Measurements from ENCODE around the gene BNC2.

Gene BNC2

DNA sequence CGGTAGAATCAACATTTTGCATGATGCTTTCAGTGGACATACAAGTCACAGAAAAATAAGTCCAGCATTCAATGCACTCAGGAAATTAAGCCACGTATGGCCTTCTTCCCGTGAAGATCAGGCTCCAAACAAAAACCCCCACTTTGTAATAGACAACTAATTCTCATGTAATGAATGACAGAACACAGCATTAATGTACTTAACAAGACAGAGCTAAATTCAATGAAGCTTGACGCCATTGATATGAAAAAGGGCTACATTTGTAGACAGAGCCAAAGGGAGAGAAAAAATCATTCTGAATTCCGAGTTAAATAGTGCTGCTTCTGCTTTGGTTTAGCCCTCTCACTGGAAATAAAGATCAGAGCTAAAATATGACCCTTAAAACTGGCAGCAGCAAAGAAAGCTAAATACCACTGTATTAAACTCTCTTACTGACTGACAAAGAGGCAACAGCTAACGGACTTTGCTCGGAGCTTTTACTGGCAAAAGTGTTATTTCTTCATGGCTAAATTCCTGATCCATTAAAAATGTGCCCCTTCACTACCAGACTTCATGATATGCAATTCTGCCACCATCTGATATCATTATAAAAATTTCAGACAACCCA is 250.5 kb downstream of the BNC2 start:
- no peak for DNase-seq (ENCODE audit: low read depth in 1 of 2, low spot score in 1 of 2)
- TF ChIP-seq SPI1 (IDR thresholded peaks at IDR 0.05; ENCODE audit: borderline replicate concordance, low read depth) (no peak), POLR2AphosphoS5 (IDR thresholded peaks at IDR 0.05; ENCODE audit: low read depth) (no peak), GABPA (IDR thresholded peaks at IDR 0.05; ENCODE audit: low read depth) (no peak)
- TF ChIP-seq, protein P1, sequence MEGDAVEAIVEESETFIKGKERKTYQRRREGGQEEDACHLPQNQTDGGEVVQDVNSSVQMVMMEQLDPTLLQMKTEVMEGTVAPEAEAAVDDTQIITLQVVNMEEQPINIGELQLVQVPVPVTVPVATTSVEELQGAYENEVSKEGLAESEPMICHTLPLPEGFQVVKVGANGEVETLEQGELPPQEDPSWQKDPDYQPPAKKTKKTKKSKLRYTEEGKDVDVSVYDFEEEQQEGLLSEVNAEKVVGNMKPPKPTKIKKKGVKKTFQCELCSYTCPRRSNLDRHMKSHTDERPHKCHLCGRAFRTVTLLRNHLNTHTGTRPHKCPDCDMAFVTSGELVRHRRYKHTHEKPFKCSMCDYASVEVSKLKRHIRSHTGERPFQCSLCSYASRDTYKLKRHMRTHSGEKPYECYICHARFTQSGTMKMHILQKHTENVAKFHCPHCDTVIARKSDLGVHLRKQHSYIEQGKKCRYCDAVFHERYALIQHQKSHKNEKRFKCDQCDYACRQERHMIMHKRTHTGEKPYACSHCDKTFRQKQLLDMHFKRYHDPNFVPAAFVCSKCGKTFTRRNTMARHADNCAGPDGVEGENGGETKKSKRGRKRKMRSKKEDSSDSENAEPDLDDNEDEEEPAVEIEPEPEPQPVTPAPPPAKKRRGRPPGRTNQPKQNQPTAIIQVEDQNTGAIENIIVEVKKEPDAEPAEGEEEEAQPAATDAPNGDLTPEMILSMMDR (IDR thresholded peaks at IDR 0.05; ENCODE audit: insufficient read depth, low read length) = no peak
- TF ChIP-seq, protein P2, sequence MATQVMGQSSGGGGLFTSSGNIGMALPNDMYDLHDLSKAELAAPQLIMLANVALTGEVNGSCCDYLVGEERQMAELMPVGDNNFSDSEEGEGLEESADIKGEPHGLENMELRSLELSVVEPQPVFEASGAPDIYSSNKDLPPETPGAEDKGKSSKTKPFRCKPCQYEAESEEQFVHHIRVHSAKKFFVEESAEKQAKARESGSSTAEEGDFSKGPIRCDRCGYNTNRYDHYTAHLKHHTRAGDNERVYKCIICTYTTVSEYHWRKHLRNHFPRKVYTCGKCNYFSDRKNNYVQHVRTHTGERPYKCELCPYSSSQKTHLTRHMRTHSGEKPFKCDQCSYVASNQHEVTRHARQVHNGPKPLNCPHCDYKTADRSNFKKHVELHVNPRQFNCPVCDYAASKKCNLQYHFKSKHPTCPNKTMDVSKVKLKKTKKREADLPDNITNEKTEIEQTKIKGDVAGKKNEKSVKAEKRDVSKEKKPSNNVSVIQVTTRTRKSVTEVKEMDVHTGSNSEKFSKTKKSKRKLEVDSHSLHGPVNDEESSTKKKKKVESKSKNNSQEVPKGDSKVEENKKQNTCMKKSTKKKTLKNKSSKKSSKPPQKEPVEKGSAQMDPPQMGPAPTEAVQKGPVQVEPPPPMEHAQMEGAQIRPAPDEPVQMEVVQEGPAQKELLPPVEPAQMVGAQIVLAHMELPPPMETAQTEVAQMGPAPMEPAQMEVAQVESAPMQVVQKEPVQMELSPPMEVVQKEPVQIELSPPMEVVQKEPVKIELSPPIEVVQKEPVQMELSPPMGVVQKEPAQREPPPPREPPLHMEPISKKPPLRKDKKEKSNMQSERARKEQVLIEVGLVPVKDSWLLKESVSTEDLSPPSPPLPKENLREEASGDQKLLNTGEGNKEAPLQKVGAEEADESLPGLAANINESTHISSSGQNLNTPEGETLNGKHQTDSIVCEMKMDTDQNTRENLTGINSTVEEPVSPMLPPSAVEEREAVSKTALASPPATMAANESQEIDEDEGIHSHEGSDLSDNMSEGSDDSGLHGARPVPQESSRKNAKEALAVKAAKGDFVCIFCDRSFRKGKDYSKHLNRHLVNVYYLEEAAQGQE (IDR thresholded peaks at IDR 0.05; ENCODE audit: insufficient replicate concordance, low read depth) = no peak
- Histone ChIP-seq H3K27ac (replicated peaks) (no peak overlapping the region), H3K4me3 (replicated peaks; ENCODE audit: insufficient read depth, low read length) (no peak overlapping the region), H3K27me3 (ENCODE audit: insufficient read depth, poor library complexity, severe bottlenecking) (no peaks in the 10 kb centered on the region)

DNA sequence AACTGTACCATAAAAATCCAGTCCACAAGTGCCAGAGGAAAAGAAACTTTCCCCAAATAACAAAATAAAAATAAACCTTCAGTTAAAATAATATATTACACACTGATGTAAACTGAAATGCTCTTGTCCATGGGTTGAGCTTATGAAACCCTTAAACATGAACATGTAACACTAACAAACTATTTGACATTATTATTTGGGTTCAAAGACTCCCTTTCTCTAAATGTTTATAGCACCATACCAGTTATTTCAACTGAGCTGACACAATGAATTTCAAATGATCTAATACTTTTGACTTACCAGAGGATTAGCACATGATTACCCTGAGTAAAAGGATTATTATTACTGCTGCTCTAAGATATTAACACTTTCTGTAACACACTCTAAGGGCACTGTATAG is 251.1 kb downstream of the BNC2 start:
- TF ChIP-seq SPI1 (IDR thresholded peaks at IDR 0.05; ENCODE audit: borderline replicate concordance, low read depth) (no peak), GABPA (IDR thresholded peaks at IDR 0.05; ENCODE audit: low read depth) (no peak), POLR2AphosphoS5 (IDR thresholded peaks at IDR 0.05; ENCODE audit: low read depth) (no peak)
- TF ChIP-seq, protein P2 (IDR thresholded peaks at IDR 0.05; ENCODE audit: insufficient replicate concordance, low read depth) = no peak
- TF ChIP-seq, protein P1 (IDR thresholded peaks at IDR 0.05; ENCODE audit: insufficient read depth, low read length) = no peak
- no peak overlapping the region for H3K27ac ChIP-seq (replicated peaks)

DNA sequence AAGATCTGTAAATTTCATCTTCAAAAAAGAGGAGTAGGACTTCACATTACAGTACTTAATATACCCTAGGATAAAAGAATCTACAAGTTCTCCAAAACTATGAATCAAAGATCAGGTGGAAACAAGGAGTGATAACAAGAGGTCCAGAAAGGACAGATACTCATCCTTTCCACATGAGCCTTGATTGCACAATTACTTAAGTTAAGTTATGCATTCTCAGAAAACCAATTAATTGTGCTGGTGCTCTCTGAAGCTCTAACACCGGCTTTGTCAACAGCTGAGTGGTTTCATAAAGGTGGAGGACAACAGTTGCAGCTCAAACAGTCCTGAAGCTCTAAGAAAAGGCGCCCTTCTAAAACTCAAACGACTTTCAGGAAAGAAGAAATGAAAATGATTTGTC is 251.9 kb downstream of the BNC2 start:
- no peak for DNase-seq (ENCODE audit: low read depth in 1 of 2, low spot score in 1 of 2)
- no peak overlapping the region for H3K27ac ChIP-seq (replicated peaks)
- TF ChIP-seq SPI1 (IDR thresholded peaks at IDR 0.05; ENCODE audit: borderline replicate concordance, low read depth) (no peak), GABPA (IDR thresholded peaks at IDR 0.05; ENCODE audit: low read depth) (no peak), POLR2AphosphoS5 (IDR thresholded peaks at IDR 0.05; ENCODE audit: low read depth) (no peak)
- TF ChIP-seq, protein P1 (IDR thresholded peaks at IDR 0.05; ENCODE audit: insufficient read depth, low read length) = no peak
- TF ChIP-seq, protein P2 (IDR thresholded peaks at IDR 0.05; ENCODE audit: insufficient replicate concordance, low read depth) = no peak
- no peak overlapping the region for H3K4me3 ChIP-seq (replicated peaks; ENCODE audit: insufficient read depth, low read length)
- H3K27me3 ChIP-seq (ENCODE audit: insufficient read depth, poor library complexity, severe bottlenecking) = no peaks in the 10 kb centered on the region

More for the DNA sequence above, 251.1 kb downstream of the BNC2 start:
- no peaks in the 10 kb centered on the region for H3K27me3 ChIP-seq (ENCODE audit: insufficient read depth, poor library complexity, severe bottlenecking)
- DNase-seq (ENCODE audit: low read depth in 1 of 2, low spot score in 1 of 2) = no peak
- no peak overlapping the region for H3K4me3 ChIP-seq (replicated peaks; ENCODE audit: insufficient read depth, low read length)
